Measurements from ENCODE around the gene FYCO1.

Gene FYCO1

DNA sequence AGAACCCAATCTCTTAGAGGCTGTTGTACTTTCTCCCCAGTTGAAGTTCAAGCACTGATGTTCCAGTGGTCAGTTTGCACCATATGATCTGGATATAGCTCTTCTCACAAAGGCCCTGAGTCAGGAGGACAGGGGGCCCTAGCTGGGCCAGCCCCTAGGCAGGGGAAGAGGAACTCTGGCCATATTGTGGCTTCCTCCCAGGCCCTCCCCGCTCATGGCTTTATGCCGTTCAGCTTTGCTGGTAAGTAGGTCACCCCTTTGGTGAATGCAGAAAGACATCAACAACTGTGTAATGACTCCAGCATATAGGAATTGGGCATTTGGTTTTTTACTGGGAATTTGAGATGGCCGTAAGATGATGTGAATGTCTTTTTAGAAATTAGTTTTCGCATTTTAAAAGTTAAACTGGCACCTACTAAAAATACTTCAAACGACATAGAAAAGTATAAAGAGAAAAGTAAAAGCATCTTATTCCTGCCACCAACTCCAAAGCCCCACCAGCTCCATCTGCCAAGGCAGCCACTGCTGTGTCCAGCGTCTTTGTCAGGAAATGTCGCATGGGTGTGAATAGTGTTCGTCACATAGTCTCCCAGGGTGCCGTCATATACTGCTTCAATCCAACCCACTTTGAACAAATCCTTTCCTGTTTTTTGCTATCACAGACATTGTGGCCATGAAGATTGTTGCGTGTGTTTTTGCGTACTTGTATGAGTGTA is 84.0 kb downstream of the FYCO1 start:
- no peak for DNase-seq

DNA sequence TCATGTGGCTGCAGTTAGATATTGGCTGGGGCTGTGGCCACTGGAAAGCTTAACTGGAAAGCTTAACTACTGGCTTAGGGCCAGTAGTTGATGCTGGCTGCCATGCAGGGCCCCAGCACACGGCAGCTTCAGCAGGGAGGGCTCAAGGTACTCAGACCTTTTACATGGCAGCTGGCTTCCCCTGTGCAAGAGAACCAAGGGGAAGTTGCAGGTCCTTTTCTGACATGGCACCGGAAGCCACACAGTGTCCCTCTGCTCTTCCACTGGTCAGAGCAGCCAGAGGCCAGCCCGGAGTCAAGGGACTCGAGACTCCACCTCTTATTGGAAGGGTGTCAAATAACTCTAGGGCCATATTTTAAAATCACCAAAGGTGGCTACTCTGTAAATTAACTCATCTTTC is 84.7 kb downstream of the FYCO1 start:
- no peak for DNase-seq

- DNase-seq: no peak
These were observed 86.1 kb downstream of the FYCO1 start for GRCh38 chr3:45909542-45909941.

DNA sequence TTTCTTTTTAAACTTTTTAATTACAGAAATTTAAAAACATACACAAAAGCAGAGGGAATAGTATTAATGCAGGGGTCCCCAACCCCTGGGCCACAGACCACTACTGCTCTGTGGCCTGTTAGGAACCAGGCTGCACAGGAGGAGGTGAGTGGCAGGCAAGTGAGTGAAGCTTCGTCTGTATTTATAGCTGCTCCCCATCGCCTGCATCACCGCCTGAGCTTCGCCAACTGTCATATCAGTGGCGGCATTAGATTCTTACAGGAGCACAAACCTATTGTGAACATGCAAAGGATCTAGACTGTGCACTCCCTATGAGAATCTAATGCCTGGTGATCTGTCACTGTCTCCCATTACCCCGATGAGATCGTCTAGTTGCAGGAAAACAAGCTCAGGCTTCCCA is 86.9 kb downstream of the FYCO1 start:
- DNase-seq: no peak

GRCh38 chr3:45907769-45908705 is 87.6 kb downstream of the FYCO1 start:
- no peak for DNase-seq

- no peak for DNase-seq
These were observed 88.8 kb downstream of the FYCO1 start for GRCh38 chr3:45906681-45907407.

DNA sequence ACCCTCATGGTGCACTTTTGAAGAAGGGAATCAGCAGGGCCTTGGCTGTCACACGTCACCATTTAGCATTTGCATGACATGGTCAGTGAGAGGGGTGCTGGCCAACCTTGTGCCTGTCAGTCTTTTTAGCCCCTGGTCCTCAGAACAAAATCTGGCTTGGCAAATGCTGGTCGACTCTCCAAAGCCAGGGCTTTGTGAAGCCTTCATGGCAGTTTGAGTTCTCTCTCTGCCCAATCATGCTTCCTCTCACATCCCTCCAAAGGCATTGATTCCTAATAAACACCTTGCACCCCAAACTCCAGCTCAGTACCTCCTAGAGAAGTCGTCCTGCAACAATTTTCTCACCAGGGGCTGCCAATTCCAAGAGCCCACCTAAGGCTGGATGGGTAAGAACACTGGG is 89.9 kb downstream of the FYCO1 start:
- DNase-seq: no peak

- no peak for DNase-seq
These were observed 90.7 kb downstream of the FYCO1 start for GRCh38 chr3:45904931-45905330.

DNA sequence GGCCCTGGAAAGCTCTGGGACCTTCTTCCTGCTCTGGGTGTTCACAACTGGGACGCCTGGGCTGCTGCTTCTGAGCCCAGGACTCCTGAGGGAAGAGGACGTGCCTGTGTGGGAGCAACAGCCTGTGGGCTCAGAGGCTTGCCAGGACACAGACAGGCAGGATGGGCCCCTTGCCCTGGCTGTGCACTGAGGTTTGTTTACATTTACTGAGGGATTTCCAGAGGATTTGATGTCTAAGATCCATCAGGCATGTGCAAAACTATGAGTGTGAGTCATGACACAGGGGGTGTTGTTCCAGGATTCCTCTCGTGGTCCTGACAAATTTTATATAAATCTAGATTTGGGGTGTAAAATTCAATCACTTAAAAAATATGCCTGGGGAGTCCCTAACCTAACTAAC is 98.7 kb downstream of the FYCO1 start:
- DNase-seq: no peak

- no peak for DNase-seq
These were observed 99.7 kb downstream of the FYCO1 start for GRCh38 chr3:45895686-45896468.

- DNase-seq: no peak
These were observed 101.6 kb downstream of the FYCO1 start for GRCh38 chr3:45894015-45894414.

GRCh38 chr3:45892161-45892560 is 103.5 kb downstream of the FYCO1 start:
- no peak for DNase-seq

GRCh38 chr3:45890405-45890804 is 105.2 kb downstream of the FYCO1 start:
- no peak for DNase-seq

DNA sequence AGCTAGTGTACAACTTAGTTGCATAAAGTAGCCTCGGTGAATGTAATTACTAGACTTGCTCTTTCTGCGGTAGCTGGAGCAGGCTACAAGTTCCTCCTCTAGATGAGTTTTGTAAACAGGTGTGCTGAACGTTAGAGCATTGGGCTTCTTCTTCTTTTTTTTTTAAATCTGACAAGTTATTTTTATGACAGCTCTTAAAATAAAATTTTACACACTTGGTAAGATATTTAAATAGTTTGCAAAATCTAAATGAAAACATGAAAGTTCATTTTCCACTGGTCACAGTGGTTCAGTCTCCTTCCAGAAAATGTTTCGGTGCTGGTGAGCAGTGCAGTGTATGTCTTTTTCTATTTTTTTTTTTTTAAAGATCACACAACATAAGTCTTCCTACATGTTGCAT is 106.3 kb downstream of the FYCO1 start:
- DNase-seq: no peak

DNA sequence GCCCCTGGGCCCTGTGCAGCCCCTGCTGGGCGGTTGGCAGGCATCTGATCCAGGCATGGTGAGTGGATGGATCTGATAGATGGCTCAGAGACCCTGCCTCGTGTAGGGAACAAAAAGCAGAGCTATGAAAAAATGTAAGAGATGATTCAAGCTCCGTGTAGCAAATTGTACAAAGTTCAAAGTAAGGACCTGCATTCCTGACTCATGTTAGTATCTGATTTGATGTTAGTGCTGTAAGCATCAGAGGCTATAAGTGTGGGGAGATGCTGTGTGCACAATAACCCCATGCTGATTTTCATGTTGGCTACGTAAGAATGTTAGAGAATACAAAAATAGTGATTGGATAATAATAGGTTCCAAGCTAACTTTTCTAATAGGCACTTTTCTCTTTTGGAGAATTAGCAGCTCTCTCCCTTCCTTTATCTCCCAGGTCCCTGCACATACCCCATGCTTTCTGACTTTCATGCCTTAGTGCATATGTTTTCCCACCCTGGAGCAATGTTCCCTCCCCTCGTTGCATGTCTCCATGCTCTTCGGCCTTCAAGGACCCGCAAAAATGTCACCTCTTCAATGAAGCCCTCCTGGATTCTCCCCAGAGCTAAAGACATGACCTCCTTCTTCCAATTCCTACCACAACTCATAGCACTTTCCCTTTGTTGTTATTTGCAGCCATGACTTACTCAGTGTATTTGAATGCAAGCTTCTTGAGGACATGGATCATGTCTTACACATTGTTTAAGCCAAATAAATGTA is 107.7 kb downstream of the FYCO1 start:
- DNase-seq: no peak

DNA sequence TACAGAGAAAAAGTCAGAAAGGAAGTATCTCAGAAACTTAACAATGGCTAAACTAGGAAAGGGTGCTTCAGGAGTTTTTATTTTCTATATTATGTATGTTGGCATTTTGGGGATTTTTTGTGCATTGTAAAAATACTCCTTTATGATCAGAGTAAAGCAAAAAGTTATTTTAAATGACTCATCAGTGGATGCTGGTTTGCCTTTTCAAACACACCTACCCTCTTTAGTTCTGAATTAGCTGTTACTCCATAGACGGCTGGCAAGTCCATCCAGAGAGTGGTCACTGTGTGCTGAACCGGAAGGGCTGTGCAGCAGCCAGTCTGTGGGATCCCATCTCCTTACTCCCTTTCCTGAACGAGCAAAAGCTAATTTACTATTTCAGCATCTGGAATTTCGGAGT is 108.3 kb downstream of the FYCO1 start:
- DNase-seq: no peak

GRCh38 chr3:45885979-45886705 is 109.5 kb downstream of the FYCO1 start, which contains the start of gene CCR9:
Gene CCR9 (plus strand): TSS chr3:45886543. CDS start chr3:45894934, 8,391 bp downstream.
- DNase-seq: no peak

DNA sequence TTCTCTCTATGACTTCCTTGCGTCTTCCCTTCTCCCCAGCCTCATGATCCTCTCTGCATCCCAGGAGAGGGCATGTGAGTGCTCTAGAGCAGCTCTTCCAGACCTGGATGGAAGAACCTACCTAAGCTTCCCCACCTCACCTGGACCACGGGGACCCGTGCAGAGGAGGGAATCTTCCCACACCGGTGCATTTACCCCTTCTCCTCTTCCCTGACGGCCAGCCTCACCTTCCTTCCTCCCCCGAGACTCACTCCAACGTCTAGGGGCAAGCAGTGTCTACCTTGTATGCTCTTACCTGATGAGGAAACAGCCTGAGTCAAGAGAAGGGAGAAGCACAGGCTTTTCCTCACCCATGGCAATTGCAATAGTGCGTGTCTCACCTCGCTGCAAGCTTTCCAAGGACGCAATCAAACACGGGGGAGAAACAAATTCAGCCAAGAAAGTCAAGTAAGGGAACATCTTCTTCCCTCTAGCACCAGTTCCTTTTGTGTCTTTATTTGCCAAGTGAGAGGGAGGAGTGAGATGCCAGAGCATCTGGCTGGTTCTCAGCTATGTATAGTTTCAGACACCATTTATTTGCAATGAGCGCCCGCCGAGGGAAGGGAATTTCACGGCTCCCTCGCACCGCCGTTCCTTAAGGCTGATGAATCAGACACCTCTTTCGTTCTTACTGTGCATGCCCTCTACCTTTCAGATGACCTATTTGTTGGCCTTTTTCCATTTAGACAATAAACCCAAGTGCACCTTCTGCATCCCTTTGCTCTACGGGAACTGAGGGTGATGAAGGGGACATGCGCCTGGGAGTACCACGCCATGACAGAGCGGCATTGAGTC is 111.0 kb downstream of the FYCO1 start:
- no peak for DNase-seq

DNA sequence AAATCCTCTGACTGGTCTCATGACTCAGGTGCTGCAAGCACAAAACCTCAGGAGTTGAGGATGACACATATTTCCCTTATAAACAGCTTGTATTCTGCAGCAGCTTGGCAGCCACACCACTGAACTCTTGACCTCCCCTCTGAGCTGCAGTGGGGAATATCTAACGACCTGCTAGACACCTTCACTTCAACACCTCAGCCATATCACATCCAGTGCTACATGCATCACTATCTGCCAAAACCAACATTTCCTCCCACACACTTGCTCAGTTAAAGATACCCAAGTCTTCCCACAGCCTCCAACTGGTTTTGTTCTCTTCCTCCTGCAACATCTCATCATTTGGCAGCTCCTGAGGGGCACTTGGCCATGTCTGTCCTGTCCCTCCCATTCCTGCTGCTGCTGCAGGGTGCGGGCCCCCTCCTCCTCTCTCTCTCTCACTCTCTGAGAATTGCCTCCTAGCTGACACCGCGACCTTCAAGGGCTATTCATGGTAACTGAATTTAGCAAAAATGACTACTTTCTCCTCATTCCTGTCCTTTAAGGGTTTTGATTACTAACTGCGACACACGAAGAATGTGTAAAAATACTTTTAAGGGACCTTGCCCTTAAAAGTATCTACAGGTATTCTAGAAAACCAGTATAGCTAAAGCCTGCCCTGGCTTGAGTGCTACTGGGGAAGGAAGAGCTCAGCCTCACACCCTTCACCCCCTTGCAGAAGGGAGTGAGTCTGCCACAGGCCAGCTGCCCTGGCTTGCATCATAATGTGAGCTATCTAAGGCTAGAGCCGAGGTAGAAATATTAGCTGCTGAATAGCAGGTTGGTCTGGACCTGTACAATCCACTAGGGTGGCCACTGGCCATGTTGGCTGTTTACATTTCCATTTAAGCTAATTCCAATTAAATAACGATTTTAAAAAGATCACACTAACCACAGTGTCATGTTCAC is 114.3 kb downstream of the FYCO1 start:
- DNase-seq: peak; percentile 70

Measured in activated CD8-positive, alpha-beta memory T cell treated with anti-CD3 and anti-CD28 coated beads for 24 hours (primary cell).